ENCODE measurements around the gene PLSCR1.

Gene PLSCR1

DNA sequence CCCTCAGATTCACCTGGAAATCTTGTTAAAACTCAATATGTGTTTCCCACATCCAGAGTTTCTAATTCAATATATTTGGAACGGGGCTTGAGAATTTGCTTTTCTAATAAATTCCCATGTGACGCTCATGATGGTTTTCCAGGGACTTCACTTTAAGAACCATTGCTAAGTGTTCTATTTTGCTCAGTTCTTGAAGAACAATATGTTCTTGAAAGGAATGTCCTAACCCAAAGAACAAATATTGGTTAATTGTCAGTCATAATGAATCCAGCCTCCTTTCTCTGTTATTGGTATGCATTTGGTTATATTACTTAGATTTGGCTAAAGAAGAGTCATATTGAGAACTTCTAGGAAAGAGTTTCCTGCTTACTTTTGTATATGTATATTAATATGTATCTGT, 70.7 kb downstream of the PLSCR1 start:
- Histone ChIP-seq H3K4me2 (ENCODE audit: low read depth, low read length, poor library complexity, severe bottlenecking) (no peak overlapping the region), H3K9me3 (ENCODE audit: insufficient read depth, low read length) (no peaks in the 10 kb centered on the region), H3K27me3 (ENCODE audit: low read length) (no peaks in the 10 kb centered on the region), H2AFZ (ENCODE audit: low read depth, low read length, severe bottlenecking) (no peak overlapping the region), H3K36me3 (ENCODE audit: low read length) (no peaks in the 10 kb centered on the region), H3F3A (ENCODE audit: insufficient read depth) (no peaks in the 10 kb centered on the region), H3K4me3 (ENCODE audit: insufficient read depth, low read length, poor library complexity, severe bottlenecking) (no peak overlapping the region), H4K20me1 (ENCODE audit: low read depth, low read length) (no peaks in the 10 kb centered on the region), H3K27ac (ENCODE audit: low read depth, low read length) (no peak overlapping the region), H3K9me2 (replicated peaks; ENCODE audit: insufficient read depth, low read length) (no peaks in the 10 kb centered on the region), H3K79me2 (ENCODE audit: insufficient read depth, low read length) (no peaks in the 10 kb centered on the region), H3K9ac (ENCODE audit: low read length) (no peak overlapping the region)
- TF ChIP-seq EZH2phosphoT487 (conservative IDR thresholded peaks at IDR 0.05; ENCODE audit: low read length): no peak
- TF ChIP-seq CTCF (IDR thresholded peaks at IDR 0.05; ENCODE audit: insufficient read depth, low read length, poor library complexity, severe bottlenecking): no peak

DNA sequence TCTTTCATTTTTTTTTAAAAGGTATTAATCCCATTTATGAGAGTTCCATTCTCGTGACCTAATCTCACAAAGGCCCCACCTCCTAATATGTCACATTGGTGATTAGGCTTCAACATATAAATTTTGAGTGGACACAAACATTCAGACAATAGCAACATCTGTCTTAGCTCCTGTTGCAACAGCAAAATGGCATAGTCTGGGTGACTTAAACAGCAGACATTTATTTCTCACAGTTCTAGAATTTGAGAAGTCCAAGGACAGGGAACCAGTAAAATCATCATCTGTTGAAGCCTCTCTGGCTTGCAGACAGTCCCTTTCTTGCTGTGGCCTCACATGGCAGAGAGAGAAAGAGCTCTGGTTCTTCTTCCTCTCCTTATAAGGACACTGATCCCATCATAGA, 71.8 kb downstream of the PLSCR1 start:
- no peak for TF ChIP-seq CTCF (IDR thresholded peaks at IDR 0.05; ENCODE audit: insufficient read depth, low read length, poor library complexity, severe bottlenecking)
- no peak for TF ChIP-seq EZH2phosphoT487 (conservative IDR thresholded peaks at IDR 0.05; ENCODE audit: low read length)
- Histone ChIP-seq H3K9ac (ENCODE audit: low read length) (no peak overlapping the region), H3K79me2 (ENCODE audit: insufficient read depth, low read length) (no peaks in the 10 kb centered on the region), H3K4me3 (ENCODE audit: insufficient read depth, low read length, poor library complexity, severe bottlenecking) (no peak overlapping the region), H3K27me3 (ENCODE audit: low read length) (no peaks in the 10 kb centered on the region), H3K4me2 (ENCODE audit: low read depth, low read length, poor library complexity, severe bottlenecking) (no peak overlapping the region), H2AFZ (ENCODE audit: low read depth, low read length, severe bottlenecking) (no peak overlapping the region), H3F3A (ENCODE audit: insufficient read depth) (no peaks in the 10 kb centered on the region), H3K36me3 (ENCODE audit: low read length) (no peaks in the 10 kb centered on the region), H3K27ac (ENCODE audit: low read depth, low read length) (no peak overlapping the region), H3K9me3 (ENCODE audit: insufficient read depth, low read length) (no peaks in the 10 kb centered on the region), H4K20me1 (ENCODE audit: low read depth, low read length) (no peaks in the 10 kb centered on the region), H3K9me2 (replicated peaks; ENCODE audit: insufficient read depth, low read length) (no peaks in the 10 kb centered on the region)

DNA sequence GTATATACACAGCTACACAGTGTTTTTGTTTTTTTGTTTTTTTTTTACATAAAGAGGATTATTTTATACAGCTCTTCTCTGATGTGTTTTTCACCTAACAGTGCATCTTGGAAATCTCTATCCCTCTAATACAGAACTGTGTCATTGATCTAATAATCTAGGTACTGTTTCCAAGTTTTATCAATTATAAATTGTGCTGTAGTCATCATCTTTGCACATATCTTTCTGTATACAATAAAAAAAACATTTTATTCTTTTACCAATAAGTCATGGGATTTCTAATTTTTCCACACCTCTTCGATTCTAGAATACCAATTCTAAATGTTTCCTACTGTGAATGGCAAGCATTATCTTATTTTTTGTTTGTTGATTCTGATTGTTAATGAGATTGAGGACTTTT, 73.4 kb downstream of the PLSCR1 start:
- H3K4me2 ChIP-seq (ENCODE audit: low read depth, low read length, poor library complexity, severe bottlenecking): no peak overlapping the region
- TF ChIP-seq EZH2phosphoT487 (conservative IDR thresholded peaks at IDR 0.05; ENCODE audit: low read length) (no peak), CTCF (IDR thresholded peaks at IDR 0.05; ENCODE audit: insufficient read depth, low read length, poor library complexity, severe bottlenecking) (no peak)
- H3K27ac ChIP-seq (ENCODE audit: low read depth, low read length): no peak overlapping the region
- H3K79me2 ChIP-seq (ENCODE audit: insufficient read depth, low read length): no peaks in the 10 kb centered on the region
- H4K20me1 ChIP-seq (ENCODE audit: low read depth, low read length): no peaks in the 10 kb centered on the region
- H2AFZ ChIP-seq (ENCODE audit: low read depth, low read length, severe bottlenecking): no peak overlapping the region
- no peaks in the 10 kb centered on the region for H3K9me2 ChIP-seq (replicated peaks; ENCODE audit: insufficient read depth, low read length)
- H3K9ac ChIP-seq (ENCODE audit: low read length): no peak overlapping the region
- no peak overlapping the region for H3K4me3 ChIP-seq (ENCODE audit: insufficient read depth, low read length, poor library complexity, severe bottlenecking)
- no peaks in the 10 kb centered on the region for H3F3A ChIP-seq (ENCODE audit: insufficient read depth)
- H3K9me3 ChIP-seq (ENCODE audit: insufficient read depth, low read length): no peaks in the 10 kb centered on the region
- H3K36me3 ChIP-seq (ENCODE audit: low read length): no peaks in the 10 kb centered on the region
- H3K27me3 ChIP-seq (ENCODE audit: low read length): no peaks in the 10 kb centered on the region

All from SU-DHL-6 (cell line).